HL-60/S4 (cell line): Measurements from ENCODE around the gene AGT.
"Not testable (repeated sequence)": the region's sequence is repeated elsewhere in the genome, so short reads cannot be mapped to it uniquely, and the experiment has no call there.

Experiments used
- in situ Hi-C: fragments of 300-500 bp; cut with MboI; formaldehyde crosslinking; loops from 2 replicates; pipeline ENCODE4 v1.14.3; 2022; ENCODE audit warnings: low sequenced_read_pairs

Gene AGT

GRCh38 chr1:230745071-230745470, 31.1 kb upstream of the AGT start:
- in situ Hi-C loops = no loop called here

- in situ Hi-C loops = no loop called here
Observed at GRCh38 chr1:230744382-230744781, 30.5 kb upstream of the AGT start.

GRCh38 chr1:230743899-230744298, 30.0 kb upstream of the AGT start:
- in situ Hi-C loops = no loop called here

- in situ Hi-C loops = no loop called here
Observed at GRCh38 chr1:230739564-230740290, 25.8 kb upstream of the AGT start.

- in situ Hi-C loops = no loop called here
Observed at GRCh38 chr1:230737622-230738262, 23.8 kb upstream of the AGT start.

- in situ Hi-C loops = no loop called here
Observed at GRCh38 chr1:230735447-230735846, 21.5 kb upstream of the AGT start.

- in situ Hi-C loops = no loop called here
Observed at GRCh38 chr1:230730977-230731376, 17.1 kb upstream of the AGT start.

GRCh38 chr1:230728710-230729392, 14.9 kb upstream of the AGT start:
- in situ Hi-C loops = no loop called here

- in situ Hi-C loops = no loop called here
Observed at GRCh38 chr1:230725256-230726012, 11.5 kb upstream of the AGT start.

- in situ Hi-C loops = not testable (repeated sequence)
Observed at GRCh38 chr1:230721849-230722522, 8.1 kb upstream of the AGT start.

- in situ Hi-C loops = no loop called here
Observed at GRCh38 chr1:230717251-230717650, 3.3 kb upstream of the AGT start.

GRCh38 chr1:230716453-230716852, 2.5 kb upstream of the AGT start:
- in situ Hi-C loops = not testable (repeated sequence)

- in situ Hi-C loops = no loop called here
Observed at GRCh38 chr1:230715510-230715909, 1.6 kb upstream of the AGT start.

GRCh38 chr1:230713547-230713914, 391 bp downstream of the AGT start:
- in situ Hi-C loops = no loop called here

GRCh38 chr1:230713138-230713537, 784 bp downstream of the AGT start:
- in situ Hi-C loops = no loop called here

GRCh38 chr1:230712470-230712942, 1.4 kb downstream of the AGT start:
- in situ Hi-C loops = no loop called here

GRCh38 chr1:230711245-230711644, 2.7 kb downstream of the AGT start:
- in situ Hi-C loops = no loop called here

GRCh38 chr1:230710543-230710904, 3.4 kb downstream of the AGT start:
- in situ Hi-C loops = no loop called here

GRCh38 chr1:230709619-230710542, 4.0 kb downstream of the AGT start:
- in situ Hi-C loops = no loop called here
